PC-3 (cell line): ENCODE data around the gene CDH4. TPM values are rescaled to one million over a fixed set of nuclear protein-coding genes. Genes with fewer than 3 reads are reported as not detected.

Experiments used
- ATAC-seq: fragments of 200-7000 bp; cut with Tn5 transposase; 2 replicates; pipeline ENCODE4 v1.9.1; 2020; ENCODE audit warnings: mild to moderate bottlenecking, moderate library complexity
- BruUV-seq: library from RNA; stranded (reverse); fragments of 400-500 nt; replicated peaks from 2 replicates; lab custom pipeline; 2021; lab: Mats Ljungman, UMichigan
- CTCF ChIA-PET: fragments of 300-600 bp; sonication (Branson Sonifier 250); formaldehyde crosslinking; loops from one replicate; lab custom pipeline; 2022; ENCODE audit warnings: antibody characterized with exemption; lab: Charles Lee
- POLR2A ChIA-PET: fragments of 300-600 bp; sonication (Branson Sonifier 250); formaldehyde crosslinking; loops from one replicate; lab custom pipeline; 2022; ENCODE audit warnings: antibody characterized with exemption; ENCODE audit not compliant: unreplicated experiment; lab: Charles Lee
- DNase-seq: peaks from one replicate; pipeline ENCODE4 v3.0.0-alpha.2; 2015
- H2AFZ ChIP-seq: fragments of 300-600 bp; sonication (generic); 2 replicates; pipeline ENCODE4 v1.6.0; 2016; ENCODE audit warnings: antibody characterized with exemption, low read length
- H3F3A ChIP-seq: fragments of 300-600 bp; sonication (generic); one replicate; pipeline ENCODE4 v1.6.0; 2017; ENCODE audit warnings: antibody characterized with exemption, low read length, control low read depth, mild to moderate bottlenecking; ENCODE audit not compliant: unreplicated experiment
- H3K27ac ChIP-seq: fragments of 300-600 bp; sonication (generic); 2 replicates; pipeline ENCODE4 v1.5.1; 2016; ENCODE audit warnings: mild to moderate bottlenecking, low read length
- H3K27me3 ChIP-seq: fragments of 300-600 bp; sonication (generic); 2 replicates; pipeline ENCODE4 v1.6.1; 2016; ENCODE audit warnings: low read length, mixed read lengths
- H3K36me3 ChIP-seq: fragments of 300-600 bp; sonication (generic); 2 replicates; pipeline ENCODE4 v1.6.1; 2016; ENCODE audit warnings: low read depth, mixed run types, low read length, mixed read lengths
- H3K4me1 ChIP-seq: fragments of 300-600 bp; sonication (generic); 2 replicates; pipeline ENCODE4 v1.5.1; 2016; ENCODE audit warnings: low read length; ENCODE audit not compliant: insufficient read depth
- H3K4me2 ChIP-seq: fragments of 300-600 bp; sonication (generic); 2 replicates; pipeline ENCODE4 v1.6.0; 2016; ENCODE audit warnings: low read length
- H3K4me3 ChIP-seq: fragments of 300-600 bp; sonication (generic); 2 replicates; pipeline ENCODE4 v1.5.1; 2016; ENCODE audit warnings: mild to moderate bottlenecking, low read length, mixed read lengths
- H3K79me2 ChIP-seq: fragments of 300-600 bp; sonication (generic); 2 replicates; pipeline ENCODE4 v1.6.1; 2017; ENCODE audit warnings: low read length, mixed read lengths
- H3K9ac ChIP-seq: fragments of 300-600 bp; sonication (generic); 2 replicates; pipeline ENCODE4 v1.6.0; 2016; ENCODE audit warnings: mild to moderate bottlenecking, low read length
- H3K9me2 ChIP-seq: fragments of 300-600 bp; sonication (generic); replicated peaks from 2 replicates; pipeline ENCODE4 v1.6.1; 2016; ENCODE audit warnings: mixed run types, low read length, mixed read lengths
- H3K9me3 ChIP-seq: fragments of 300-600 bp; sonication (generic); 2 replicates; pipeline ENCODE4 v1.6.1; 2016; ENCODE audit warnings: low read length, mixed read lengths
- H4K20me1 ChIP-seq: fragments of 300-600 bp; sonication (generic); 2 replicates; pipeline ENCODE4 v1.6.1; 2016; ENCODE audit warnings: low read length, mixed read lengths
- EZH2 ChIP-seq: fragments of 300-600 bp; sonication (generic); IDR thresholded peaks from one replicate; pipeline ENCODE4 v1.6.1; 2017; ENCODE audit warnings: antibody characterized with exemption, mild to moderate bottlenecking, low read length; ENCODE audit not compliant: unreplicated experiment
- EZH2phosphoT487 ChIP-seq: fragments of 300-600 bp; sonication (generic); IDR thresholded peaks from 2 replicates; pipeline ENCODE4 v1.6.1; 2018; ENCODE audit warnings: mild to moderate bottlenecking, antibody characterized with exemption, low read length, borderline replicate concordance
- intact Hi-C: fragments of 100-400 bp; cut with micrococcal nuclease; formaldehyde crosslinking; loops from 2 replicates; pipeline ENCODE4 v1.9.0; 2023
- total RNA-seq: library from RNA; depleted of rRNA; stranded (reverse); fragments of >200 nt; gene quantifications from 2 replicates; pipeline ENCODE4 v1.2.3, GENCODE V29; 2014
- TF ChIP-seq, protein P1 (sequence below): fragments of 300-600 bp; sonication (generic); conservative IDR thresholded peaks from 2 replicates; pipeline ENCODE4 v1.5.1; 2017; ENCODE audit warnings: antibody characterized with exemption, low read depth, mild to moderate bottlenecking, low read length

CDH4 gene
- total RNA-seq, 1 experiment from 2014 or later = not detected

DNA sequence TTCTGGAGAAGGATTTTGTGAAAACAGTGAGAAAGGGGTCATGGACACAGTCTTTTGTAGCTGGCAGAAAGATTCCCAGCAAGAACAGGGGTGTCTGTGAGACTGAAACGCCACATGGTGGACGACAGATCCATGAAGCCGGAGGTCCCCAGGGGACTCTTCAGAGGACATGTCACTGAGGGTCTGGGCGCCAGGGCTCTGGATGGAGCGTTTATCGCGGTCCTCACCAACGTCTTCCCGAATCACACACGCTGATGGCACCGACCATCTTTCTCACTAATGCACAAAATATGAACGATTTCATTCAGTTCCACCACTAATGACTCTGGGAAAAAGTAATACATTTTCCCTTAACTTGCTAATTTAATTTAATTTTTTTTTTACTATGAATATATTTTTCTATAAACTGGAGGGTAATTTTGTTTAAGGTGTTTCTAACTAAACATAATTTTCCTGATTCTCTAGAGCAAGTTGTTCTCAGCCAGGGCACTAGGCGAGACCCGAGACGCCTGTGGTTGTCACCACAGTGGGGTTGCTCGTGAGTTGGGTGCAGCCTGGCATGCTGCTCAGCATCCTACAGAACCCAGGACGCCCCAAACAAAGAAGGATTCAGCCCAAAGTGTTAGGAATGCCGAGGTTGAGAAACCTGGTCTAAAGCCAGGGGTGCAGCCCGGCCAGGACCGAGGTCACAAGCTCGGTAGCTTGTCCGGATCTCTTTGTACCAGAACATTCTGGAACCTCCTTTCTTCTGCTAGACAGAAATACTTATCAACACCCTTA is 507.4 kb downstream of the CDH4 start:
- Histone ChIP-seq H2AFZ (no peak overlapping the region), H3K36me3 (no peaks in the 10 kb centered on the region), H3K4me2 (no peak overlapping the region), H3K9ac (no peak overlapping the region), H3K4me3 (no peak overlapping the region), H3K79me2 (no peaks in the 10 kb centered on the region), H3K27me3 (peaks cover 68% of the 10 kb centered on the region), H4K20me1 (no peaks in the 10 kb centered on the region), H3K9me2 (no peaks in the 10 kb centered on the region), H3F3A (no peaks in the 10 kb centered on the region), H3K27ac (no peak overlapping the region), H3K9me3 (no peaks in the 10 kb centered on the region), H3K4me1 (no peaks in the 10 kb centered on the region)
- no peak for DNase-seq
- no peak for ATAC-seq
- no TSS peak for BruUV-seq
- TF ChIP-seq EZH2phosphoT487 (no peak), EZH2 (no peak)
- TF ChIP-seq, protein P1, sequence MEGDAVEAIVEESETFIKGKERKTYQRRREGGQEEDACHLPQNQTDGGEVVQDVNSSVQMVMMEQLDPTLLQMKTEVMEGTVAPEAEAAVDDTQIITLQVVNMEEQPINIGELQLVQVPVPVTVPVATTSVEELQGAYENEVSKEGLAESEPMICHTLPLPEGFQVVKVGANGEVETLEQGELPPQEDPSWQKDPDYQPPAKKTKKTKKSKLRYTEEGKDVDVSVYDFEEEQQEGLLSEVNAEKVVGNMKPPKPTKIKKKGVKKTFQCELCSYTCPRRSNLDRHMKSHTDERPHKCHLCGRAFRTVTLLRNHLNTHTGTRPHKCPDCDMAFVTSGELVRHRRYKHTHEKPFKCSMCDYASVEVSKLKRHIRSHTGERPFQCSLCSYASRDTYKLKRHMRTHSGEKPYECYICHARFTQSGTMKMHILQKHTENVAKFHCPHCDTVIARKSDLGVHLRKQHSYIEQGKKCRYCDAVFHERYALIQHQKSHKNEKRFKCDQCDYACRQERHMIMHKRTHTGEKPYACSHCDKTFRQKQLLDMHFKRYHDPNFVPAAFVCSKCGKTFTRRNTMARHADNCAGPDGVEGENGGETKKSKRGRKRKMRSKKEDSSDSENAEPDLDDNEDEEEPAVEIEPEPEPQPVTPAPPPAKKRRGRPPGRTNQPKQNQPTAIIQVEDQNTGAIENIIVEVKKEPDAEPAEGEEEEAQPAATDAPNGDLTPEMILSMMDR = no peak
- intact Hi-C loops = no loop called here
- ChIA-PET POLR2A (no interaction called here), CTCF (no interaction called here)

- Histone ChIP-seq H3K27ac (no peak overlapping the region), H3K4me1 (no peaks in the 10 kb centered on the region), H3K9ac (no peak overlapping the region), H2AFZ (no peak overlapping the region), H3K9me2 (no peaks in the 10 kb centered on the region), H3K4me2 (no peak overlapping the region), H4K20me1 (no peaks in the 10 kb centered on the region), H3K9me3 (no peaks in the 10 kb centered on the region), H3K4me3 (no peak overlapping the region), H3K79me2 (no peaks in the 10 kb centered on the region), H3F3A (no peaks in the 10 kb centered on the region), H3K27me3 (peaks cover 76% of the 10 kb centered on the region), H3K36me3 (no peaks in the 10 kb centered on the region)
- POLR2A ChIA-PET = no interaction called here
- TF ChIP-seq, protein P1 = no peak
- no peak for TF ChIP-seq EZH2
- no peak for TF ChIP-seq EZH2phosphoT487
- DNase-seq = no peak
- CTCF ChIA-PET = no interaction called here
- intact Hi-C loops = no loop called here
- no peak for ATAC-seq
- no TSS peak for BruUV-seq
These were observed 508.3 kb downstream of the CDH4 start for GRCh38 chr20:61760321-61760720.

DNA sequence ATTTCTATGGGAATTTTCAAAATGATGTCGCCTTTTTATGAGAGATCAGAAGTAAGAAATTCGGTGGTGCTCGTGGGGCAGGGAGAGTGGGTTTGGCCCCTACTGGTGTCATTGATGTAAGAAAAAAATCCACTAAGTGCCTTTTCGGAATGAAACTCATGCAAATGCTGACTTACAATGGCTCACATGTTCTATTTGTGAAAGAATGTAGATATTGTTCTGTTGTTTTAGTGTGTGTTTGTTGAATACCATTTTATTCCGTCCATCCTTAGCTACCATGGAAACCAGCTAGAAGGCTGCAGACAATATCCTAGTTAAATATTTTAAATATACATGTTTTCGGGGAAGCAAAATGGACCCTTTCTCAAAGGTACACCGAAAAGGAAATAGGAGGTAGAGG is 508.7 kb downstream of the CDH4 start:
- intact Hi-C loops = no loop called here
- no peaks in the 10 kb centered on the region for H3K9me3 ChIP-seq
- H3K4me2 ChIP-seq = no peak overlapping the region
- H3K79me2 ChIP-seq = no peaks in the 10 kb centered on the region
- H3K27me3 ChIP-seq = peaks cover 80% of the 10 kb centered on the region
- no peak overlapping the region for H2AFZ ChIP-seq
- no peaks in the 10 kb centered on the region for H3K4me1 ChIP-seq
- no peaks in the 10 kb centered on the region for H3K36me3 ChIP-seq
- no peak overlapping the region for H3K27ac ChIP-seq
- no peaks in the 10 kb centered on the region for H3K9me2 ChIP-seq
- ChIA-PET CTCF (no interaction called here), POLR2A (no interaction called here)
- H3F3A ChIP-seq = no peaks in the 10 kb centered on the region
- ATAC-seq (no peak), DNase-seq (no peak)
- H4K20me1 ChIP-seq = no peaks in the 10 kb centered on the region
- H3K9ac ChIP-seq = no peak overlapping the region
- TF ChIP-seq EZH2 = no peak
- no peak for TF ChIP-seq EZH2phosphoT487
- TF ChIP-seq, protein P1 = no peak
- H3K4me3 ChIP-seq = no peak overlapping the region
- no TSS peak for BruUV-seq
